Gastroesophageal sphincter (tissue), 4 donors: Measurements from ENCODE around the gene BICRAL. TPM values are rescaled to one million over a fixed set of nuclear protein-coding genes. Genes with fewer than 3 reads are reported as not detected.

Source experiments
- ATAC-seq: fragments of 150-250 bp; one replicate; pipeline ENCODE4 v1.9.1; 2016; ENCODE audit warnings: mild to moderate bottlenecking, moderate library complexity
- H3K27ac ChIP-seq, 4 donors: fragments of 200-600 bp; sonication (generic) in 3 of 4; 1 replicate in 3 of 4; 2 replicates in 1 of 4; pipeline ENCODE4 v1.5.1; 2016 to 2019
- H3K27me3 ChIP-seq: fragments of 200-600 bp; sonication (generic); one replicate; pipeline ENCODE4 v1.5.1; 2019
- H3K36me3 ChIP-seq, 2 donors: fragments of 200-600 bp; sonication (generic); one replicate each; pipeline ENCODE4 v1.5.1; 2019; ENCODE audit warnings: control low read depth in 1 of 2
- H3K4me1 ChIP-seq, 3 donors: fragments of 200-600 bp; sonication (generic); 1 replicate in 2 of 3; 2 replicates in 1 of 3; pipeline ENCODE4 v1.5.1; 2016 to 2019; ENCODE audit warnings: control low read depth in 2 of 3
- H3K4me3 ChIP-seq, 2 donors: fragments of 200-600 bp; sonication (generic); one replicate each; pipeline ENCODE4 v1.5.1; 2019; ENCODE audit warnings: mild to moderate bottlenecking in 1 of 2, moderate library complexity in 1 of 2
- H3K9me3 ChIP-seq, 3 donors: fragments of 200-600 bp; sonication (generic); one replicate each; pipeline ENCODE4 v1.5.1; 2017 to 2019; ENCODE audit warnings: control low read depth in 2 of 3
- EP300 ChIP-seq: sonication (generic); formaldehyde crosslinking; IDR thresholded peaks from one replicate; pipeline ENCODE4 v1.6.1; 2017; ENCODE audit warnings: antibody characterized with exemption, mild to moderate bottlenecking
- POLR2A ChIP-seq, 2 donors: fragments of 450-650 bp; IDR thresholded peaks; one replicate each; pipeline ENCODE4 v1.6.1; 2017; ENCODE audit warnings: antibody characterized with exemption in 2 of 2, mild to moderate bottlenecking in 2 of 2, moderate library complexity in 1 of 2
- POLR2AphosphoS5 ChIP-seq: sonication (generic); formaldehyde crosslinking; IDR thresholded peaks from one replicate; pipeline ENCODE4 v1.6.1; 2017; ENCODE audit warnings: antibody characterized with exemption
- WGBS, 2 donors: methylation state at CpG; one replicate each; pipeline ENCODE4 v1.1.5; 2018; ENCODE audit warnings: low coverage in 1 of 2; 5-methylcytosine and 5-hydroxymethylcytosine counted together
- total RNA-seq, 4 donors: library from RNA; depleted of rRNA; stranded (reverse); fragments of >200 nt; gene quantifications; one replicate each; pipeline ENCODE4 v1.1.0, GENCODE V29; 2016
- TF ChIP-seq, protein P1 (sequence below), 4 experiments: fragments of 200-600 bp in 2 of 4; fragments of 450-650 bp in 2 of 4; sonication (generic) in 1 of 4; IDR thresholded peaks; one replicate each; pipeline ENCODE4 v1.5.1; 2017 to 2019; ENCODE audit warnings: antibody characterized with exemption in 4 of 4, mild to moderate bottlenecking in 2 of 4, moderate library complexity in 2 of 4

The BICRAL gene
- total RNA-seq, 4 donors from 2014 or later = 13.9 to 28.5 (median 23.2) TPM

- WGBS, 2 donors = 83% methylated on average over 3 of the region's 3 CpGs; no CpG with 5 or more reads in 1 of the 2 donors
- H3K27me3 ChIP-seq = no peaks in the 10 kb centered on the region
- no peaks in the 10 kb centered on the region for H3K9me3 ChIP-seq
- no peak overlapping the region for H3K27ac ChIP-seq
- no peaks in the 10 kb centered on the region for H3K4me1 ChIP-seq
- peaks cover 0 to 37% of the 10 kb centered on the region in 2 donors for H3K36me3 ChIP-seq
- ATAC-seq = no peak
- no peak for TF ChIP-seq POLR2A (IDR thresholded peaks at IDR 0.05)
- TF ChIP-seq EP300 = no peak
- no peak overlapping the region for H3K4me3 ChIP-seq
Observed at GRCh38 chr6:42758756-42759430, 23.0 kb upstream of the BICRAL start.

GRCh38 chr6:42761287-42762067 is 20.4 kb upstream of the BICRAL start:
- 87 to 90% methylated on average over 7 of the region's 8 CpGs for WGBS, 2 donors
- Histone ChIP-seq H3K4me3 (no peak overlapping the region), H3K9me3 (no peaks in the 10 kb centered on the region), H3K4me1 (no peaks in the 10 kb centered on the region), H3K27me3 (no peaks in the 10 kb centered on the region), H3K36me3 (peaks cover 0 to 38% of the 10 kb centered on the region in 2 donors), H3K27ac (no peak overlapping the region)
- TF ChIP-seq POLR2A (IDR thresholded peaks at IDR 0.05) (no peak), EP300 (no peak), POLR2AphosphoS5 (no peak)
- TF ChIP-seq, protein P1, sequence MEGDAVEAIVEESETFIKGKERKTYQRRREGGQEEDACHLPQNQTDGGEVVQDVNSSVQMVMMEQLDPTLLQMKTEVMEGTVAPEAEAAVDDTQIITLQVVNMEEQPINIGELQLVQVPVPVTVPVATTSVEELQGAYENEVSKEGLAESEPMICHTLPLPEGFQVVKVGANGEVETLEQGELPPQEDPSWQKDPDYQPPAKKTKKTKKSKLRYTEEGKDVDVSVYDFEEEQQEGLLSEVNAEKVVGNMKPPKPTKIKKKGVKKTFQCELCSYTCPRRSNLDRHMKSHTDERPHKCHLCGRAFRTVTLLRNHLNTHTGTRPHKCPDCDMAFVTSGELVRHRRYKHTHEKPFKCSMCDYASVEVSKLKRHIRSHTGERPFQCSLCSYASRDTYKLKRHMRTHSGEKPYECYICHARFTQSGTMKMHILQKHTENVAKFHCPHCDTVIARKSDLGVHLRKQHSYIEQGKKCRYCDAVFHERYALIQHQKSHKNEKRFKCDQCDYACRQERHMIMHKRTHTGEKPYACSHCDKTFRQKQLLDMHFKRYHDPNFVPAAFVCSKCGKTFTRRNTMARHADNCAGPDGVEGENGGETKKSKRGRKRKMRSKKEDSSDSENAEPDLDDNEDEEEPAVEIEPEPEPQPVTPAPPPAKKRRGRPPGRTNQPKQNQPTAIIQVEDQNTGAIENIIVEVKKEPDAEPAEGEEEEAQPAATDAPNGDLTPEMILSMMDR (IDR thresholded peaks at IDR 0.05) = no peak
- no peak for ATAC-seq

DNA sequence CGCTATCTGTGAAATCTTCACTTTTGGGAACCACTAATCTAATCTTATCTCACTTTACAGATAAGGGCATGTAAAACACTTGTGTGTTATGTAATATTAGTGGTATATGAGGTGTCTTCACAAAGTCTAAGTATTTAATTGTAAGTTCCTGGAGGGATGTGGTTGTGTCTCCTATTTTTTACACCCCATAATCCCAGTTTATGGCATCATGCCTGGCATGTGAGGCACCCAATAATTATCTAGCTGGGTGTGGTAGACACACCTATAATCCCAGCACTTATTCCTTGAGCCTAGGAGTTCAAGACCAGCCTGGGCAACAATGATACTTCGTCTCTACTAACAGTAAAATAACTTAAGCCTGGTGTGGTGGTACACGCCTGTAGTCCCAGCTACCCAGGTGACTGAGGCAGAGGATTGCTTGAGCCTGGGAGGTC is 19.4 kb upstream of the BICRAL start:
- no peak overlapping the region for H3K4me3 ChIP-seq
- H3K36me3 ChIP-seq = peaks cover 0 to 38% of the 10 kb centered on the region in 2 donors
- H3K9me3 ChIP-seq = no peaks in the 10 kb centered on the region
- ATAC-seq = no peak
- no peak overlapping the region for H3K27ac ChIP-seq
- no peaks in the 10 kb centered on the region for H3K4me1 ChIP-seq
- WGBS, 2 donors = 91 to 100% methylated on average over 2 to 3 of the region's 3 CpGs
- no peaks in the 10 kb centered on the region for H3K27me3 ChIP-seq
- TF ChIP-seq POLR2AphosphoS5 (no peak), EP300 (no peak)

GRCh38 chr6:42762950-42763349 is 18.9 kb upstream of the BICRAL start:
- peaks cover 0 to 35% of the 10 kb centered on the region in 2 donors for H3K36me3 ChIP-seq
- TF ChIP-seq, protein P1 (IDR thresholded peaks at IDR 0.05) = no peak
- TF ChIP-seq EP300 (no peak), POLR2AphosphoS5 (no peak), POLR2A (IDR thresholded peaks at IDR 0.05) (no peak)
- no peaks in the 10 kb centered on the region for H3K27me3 ChIP-seq
- 53 to 75% methylated on average over 3 of the region's 3 CpGs for WGBS, 2 donors
- no peak overlapping the region for H3K27ac ChIP-seq
- H3K9me3 ChIP-seq = no peaks in the 10 kb centered on the region
- H3K4me3 ChIP-seq = no peak overlapping the region
- no peak for ATAC-seq
- no peaks in the 10 kb centered on the region for H3K4me1 ChIP-seq

- Histone ChIP-seq H3K36me3 (peaks cover 0 to 18% of the 10 kb centered on the region in 2 donors), H3K4me1 (no peaks in the 10 kb centered on the region), H3K4me3 (no peak overlapping the region), H3K27me3 (no peaks in the 10 kb centered on the region), H3K27ac (no peak overlapping the region), H3K9me3 (no peaks in the 10 kb centered on the region)
- TF ChIP-seq POLR2A (IDR thresholded peaks at IDR 0.05) = no peak
- ATAC-seq = no peak
- WGBS, 2 donors = 81 to 83% methylated on average over 6 to 9 of the region's 9 CpGs
Observed at GRCh38 chr6:42764911-42765648, 16.8 kb upstream of the BICRAL start.

DNA sequence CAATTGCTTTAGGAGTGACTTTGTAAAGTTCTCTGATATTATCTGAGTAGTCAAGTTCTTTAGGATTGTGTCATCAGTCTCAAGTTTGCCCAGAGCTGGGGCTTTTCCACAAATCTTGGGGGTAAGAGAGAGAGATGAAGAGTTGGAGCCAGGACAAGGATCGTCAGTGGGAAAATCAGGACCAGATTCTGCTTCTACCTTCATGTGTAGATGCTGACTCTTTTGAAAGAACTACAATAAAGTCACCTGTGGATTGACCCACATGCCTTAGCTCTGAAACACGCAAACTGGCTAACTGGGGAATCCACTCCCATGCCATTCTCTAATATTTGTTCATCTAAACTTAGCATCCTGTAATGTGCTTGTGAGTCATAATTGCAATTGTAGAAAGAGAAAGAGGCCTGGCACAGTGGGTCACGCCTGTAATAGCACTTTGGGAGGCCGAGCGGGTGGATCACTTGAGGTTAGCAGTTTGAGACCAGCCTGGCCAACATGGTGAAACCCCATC is 15.6 kb upstream of the BICRAL start:
- Histone ChIP-seq H3K4me1 (peaks cover 0 to 7% (median 0%) of the 10 kb centered on the region in 3 donors), H3K27me3 (no peaks in the 10 kb centered on the region), H3K36me3 (peaks cover 0 to 9% of the 10 kb centered on the region in 2 donors), H3K9me3 (no peaks in the 10 kb centered on the region), H3K4me3 (no peak overlapping the region), H3K27ac (no peak overlapping the region)
- 74% methylated on average over 5 of the region's 5 CpGs; no CpG with 5 or more reads in 1 of the 2 donors for WGBS, 2 donors
- TF ChIP-seq EP300 (no peak), POLR2AphosphoS5 (no peak)
- TF ChIP-seq, protein P1 (IDR thresholded peaks at IDR 0.05) = no peak
- no peak for ATAC-seq
